B cell (primary cell): ENCODE data around the gene CNKSR2. TPM values are rescaled to one million over a fixed set of nuclear protein-coding genes. Genes with fewer than 3 reads are reported as not detected.

Experiments used
- ATAC-seq: fragments of 200-7000 bp; cut with Tn5 transposase; one replicate; pipeline ENCODE4 v1.10.0; 2021; ENCODE audit warnings: low read depth, mild to moderate bottlenecking, moderate number of reproducible peaks, moderate library complexity
- CTCF ChIA-PET: fragments of 350-600 bp; sonication (Branson Sonifier 250); formaldehyde crosslinking; loops from one replicate; lab custom pipeline; 2021; ENCODE audit warnings: antibody characterized with exemption, inconsistent platforms; lab: Charles Lee
- POLR2A ChIA-PET: fragments of 350-600 bp; sonication (Branson Sonifier 250); formaldehyde crosslinking; loops from one replicate; lab custom pipeline; 2021; ENCODE audit warnings: antibody characterized with exemption; lab: Charles Lee
- DNase-seq: peaks from one replicate; pipeline ENCODE4 v3.0.0; 2013
- H2AFZ ChIP-seq: 2 replicates; pipeline ENCODE4 v1.6.1; 2012; ENCODE audit warnings: mild to moderate bottlenecking, low read depth, low read length; ENCODE audit not compliant: insufficient read depth, poor library complexity, severe bottlenecking
- H3K27ac ChIP-seq, 2 donors: 1 replicate in 1 of 2; 2 replicates in 1 of 2; pipeline ENCODE4 v1.5.1; 2012 to 2013; ENCODE audit warnings: low read length in 2 of 2, mild to moderate bottlenecking in 2 of 2, moderate library complexity in 1 of 2
- H3K27me3 ChIP-seq, 4 experiments: fragments of 200-600 bp in 1 of 4; sonication (generic) in 1 of 4; replicated peaks in 1 of 4; 1 replicate in 2 of 4; 2 replicates in 2 of 4; pipeline versions ENCODE4 v1.6.1 to v1.7.0; 2013 to 2016; ENCODE audit warnings: low read length in 3 of 4, mild to moderate bottlenecking in 2 of 4, mixed read lengths in 1 of 4, moderate library complexity in 1 of 4; ENCODE audit not compliant: insufficient read depth in 4 of 4, control insufficient read depth in 3 of 4; ENCODE audit errors: control extremely low read depth in 1 of 4
- H3K36me3 ChIP-seq, 2 experiments: replicated peaks in 1 of 2; 1 replicate in 1 of 2; 2 replicates in 1 of 2; pipeline versions ENCODE4 v1.6.1 to v1.7.1; 2013; ENCODE audit warnings: low read length in 1 of 2; ENCODE audit not compliant: insufficient read depth in 2 of 2, control insufficient read depth in 1 of 2; ENCODE audit errors: control extremely low read depth in 1 of 2, extremely low read depth in 1 of 2
- H3K4me1 ChIP-seq, 2 donors: fragments of 200-600 bp in 1 of 2; sonication (generic) in 1 of 2; 1 replicate in 1 of 2; 2 replicates in 1 of 2; pipeline versions ENCODE4 v1.5.1 to v1.6.1; 2013 to 2017; ENCODE audit warnings: low read length in 2 of 2; ENCODE audit not compliant: control insufficient read depth in 2 of 2, insufficient read depth in 2 of 2
- H3K4me2 ChIP-seq: replicated peaks from 2 replicates; pipeline ENCODE3; 2012; ENCODE audit warnings: mild to moderate bottlenecking, low read depth, low read length; ENCODE audit not compliant: poor library complexity, severe bottlenecking
- H3K4me3 ChIP-seq, 5 experiments: fragments of 200-600 bp in 1 of 5; sonication (generic) in 1 of 5; 1 replicate in 3 of 5; 2 replicates in 2 of 5; pipeline versions ENCODE4 v1.5.1 to v1.7.0; 2011 to 2016; ENCODE audit warnings: low read length in 4 of 5, mild to moderate bottlenecking in 4 of 5, low read depth in 2 of 5, control low read depth in 1 of 5, moderate library complexity in 1 of 5; ENCODE audit not compliant: insufficient read depth in 1 of 5; ENCODE audit errors: control extremely low read depth in 1 of 5, extremely low read depth in 1 of 5
- H3K79me2 ChIP-seq: fragments of 200-600 bp; sonication (generic); one replicate; pipeline ENCODE4 v1.6.0; 2016; ENCODE audit warnings: low read length; ENCODE audit not compliant: control insufficient read depth, insufficient read depth
- H3K9ac ChIP-seq: fragments of 200-600 bp; sonication (generic); 2 replicates; pipeline ENCODE4 v1.6.1; 2017; ENCODE audit warnings: mild to moderate bottlenecking, low read length, moderate library complexity
- H3K9me3 ChIP-seq, 3 donors: one replicate each; pipeline versions ENCODE4 v1.6.1 to v1.7.1; 2013; ENCODE audit warnings: low read length in 2 of 3; ENCODE audit not compliant: control insufficient read depth in 2 of 3, insufficient read depth in 1 of 3; ENCODE audit errors: control extremely low read depth in 1 of 3
- H4K20me1 ChIP-seq: 2 replicates; pipeline ENCODE4 v1.6.0; 2012; ENCODE audit warnings: mild to moderate bottlenecking, low read length; ENCODE audit not compliant: insufficient read depth, control insufficient read depth, poor library complexity, severe bottlenecking
- H3K27ac Mint-ChIP-seq: one replicate; pipeline ENCODE4 v1.8.0; 2021; ENCODE audit warnings: mixed read lengths
- H3K27me3 Mint-ChIP-seq: one replicate; pipeline ENCODE4 v1.8.0; 2021; ENCODE audit warnings: mixed read lengths
- H3K4me1 Mint-ChIP-seq: one replicate; pipeline ENCODE4 v1.8.0; 2021; ENCODE audit warnings: mixed read lengths
- H3K4me3 Mint-ChIP-seq: one replicate; pipeline ENCODE4 v1.8.0; 2021; ENCODE audit warnings: mixed read lengths
- H3K9me3 Mint-ChIP-seq: one replicate; pipeline ENCODE4 v1.8.0; 2022; ENCODE audit warnings: mixed read lengths; ENCODE audit not compliant: insufficient read depth
- CTCF ChIP-seq: fragments of 200-600 bp; IDR thresholded peaks from one replicate; pipeline ENCODE4 v1.8.0; 2022; ENCODE audit warnings: antibody characterized with exemption, mild to moderate bottlenecking
- EZH2 ChIP-seq: IDR thresholded peaks from 2 replicates; pipeline ENCODE4 v1.6.1; 2012; ENCODE audit warnings: borderline replicate concordance, low read depth, mild to moderate bottlenecking, moderate library complexity, low read length; ENCODE audit not compliant: insufficient read depth, poor library complexity, severe bottlenecking
- WGBS: methylation state at CpG from one replicate; pipeline ENCODE4 v1.1.5; 2013; ENCODE audit warnings: missing lambda C conversion rate; ENCODE audit not compliant: insufficient coverage; 5-methylcytosine and 5-hydroxymethylcytosine counted together
- intact Hi-C: fragments of 100-400 bp; cut with micrococcal nuclease; formaldehyde crosslinking; loops from one replicate; pipeline ENCODE4 v1.10.0; 2022
- polyA plus RNA-seq: library from polyadenylated mRNA; depleted of rRNA; stranded (reverse); fragments of >200 nt; gene quantifications from 2 replicates; pipeline ENCODE4 v1.2.3, GENCODE V29; 2012
- total RNA-seq, 2 donors: library from RNA; stranded (reverse); fragments of 120-200 nt in 1 of 2; gene quantifications; 1 replicate in 1 of 2; 2 replicates in 1 of 2; pipeline versions ENCODE4 v1.2.3 to v1.2.4, GENCODE V29; 2013 to 2022

The CNKSR2 gene
- total and polyA plus RNA-seq, 2 donors (not counting 1 experiment from before 2014, with no cell fraction given): 11.5 to 18.8 TPM

- no peak overlapping the region for H3K27ac ChIP-seq
- no peak overlapping the region for H3K27ac Mint-ChIP-seq
- no peak overlapping the region for H3K4me3 Mint-ChIP-seq
- H3K4me1 Mint-ChIP-seq: no peaks in the 10 kb centered on the region
- intact Hi-C loops: no loop called here
- DNase-seq: no peak
- no peaks in the 10 kb centered on the region for H3K27me3 Mint-ChIP-seq
- no peaks in the 10 kb centered on the region for H3K79me2 ChIP-seq
- no peaks in the 10 kb centered on the region for H3K27me3 ChIP-seq
- POLR2A ChIA-PET: no interaction called here
- no peaks in the 10 kb centered on the region for H3K9me3 Mint-ChIP-seq
- WGBS: no CpG with 5 or more reads among the region's 1 CpG
- H3K4me1 ChIP-seq: no peaks in the 10 kb centered on the region
- no peak for ATAC-seq
- CTCF ChIA-PET: no interaction called here
- no peaks in the 10 kb centered on the region for H3K9me3 ChIP-seq
- no peaks in the 10 kb centered on the region for H4K20me1 ChIP-seq
- no peak overlapping the region for H2AFZ ChIP-seq
- TF ChIP-seq EZH2 (no peak), CTCF (no peak)
- no peak overlapping the region for H3K9ac ChIP-seq
- peaks cover 0 to 2% of the 10 kb centered on the region in 2 experiments for H3K36me3 ChIP-seq
- no peak overlapping the region for H3K4me2 ChIP-seq
- H3K4me3 ChIP-seq: no peak overlapping the region
These were observed 113.6 kb downstream of the CNKSR2 start for GRCh38 chrX:21487832-21488231.

- H3K27ac ChIP-seq: no peak overlapping the region
- ATAC-seq (no peak), DNase-seq (no peak)
- CTCF ChIA-PET: no interaction called here
- peaks cover 0 to 2% of the 10 kb centered on the region in 2 experiments for H3K36me3 ChIP-seq
- no peaks in the 10 kb centered on the region for H3K9me3 ChIP-seq
- intact Hi-C loops: loop anchor here (10.0 kb wide), 1 partner anchor 254 kb away; no protein-coding TSS in a partner anchor
- POLR2A ChIA-PET: no interaction called here
- no peak overlapping the region for H3K4me3 ChIP-seq
- H3K79me2 ChIP-seq: no peaks in the 10 kb centered on the region
- TF ChIP-seq CTCF: no peak
- no peak for TF ChIP-seq EZH2
- no peak overlapping the region for H3K9ac ChIP-seq
- H3K4me2 ChIP-seq: no peak overlapping the region
- no peak overlapping the region for H2AFZ ChIP-seq
- Mint-ChIP-seq H3K27ac (no peak overlapping the region), H3K4me3 (no peak overlapping the region), H3K4me1 (no peaks in the 10 kb centered on the region), H3K9me3 (no peaks in the 10 kb centered on the region), H3K27me3 (no peaks in the 10 kb centered on the region)
- H4K20me1 ChIP-seq: no peaks in the 10 kb centered on the region
- 100% methylated on average over 1 of the region's 4 CpGs for WGBS
- H3K4me1 ChIP-seq: no peaks in the 10 kb centered on the region
- H3K27me3 ChIP-seq: no peaks in the 10 kb centered on the region
These were observed 116.1 kb downstream of the CNKSR2 start for GRCh38 chrX:21490341-21490740.
